GM19023 (cell line): ENCODE measurements around the gene NUBP1.
"Not testable (repeated sequence)": the region's sequence is repeated elsewhere in the genome, so short reads cannot be mapped to it uniquely, and the experiment has no call there.

Experiments
- ATAC-seq: cut with Tn5 transposase; IDR thresholded peaks from one replicate; pipeline ENCODE4 v1.9.1; 2021; ENCODE audit warnings: mild to moderate bottlenecking, moderate library complexity; ENCODE audit not compliant: unreplicated experiment

The NUBP1 gene

GRCh38 chr16:10743610-10744369, at the start of gene NUBP1:
NUBP1 (plus strand) TSS chr16:10743842; CDS start chr16:10743864, 22 bp downstream.
- peak; percentile 90 for ATAC-seq

- ATAC-seq = no peak
Observed at GRCh38 chr16:10693889-10694288, 49.8 kb upstream of the NUBP1 start.

GRCh38 chr16:10694306-10694705, 49.3 kb upstream of the NUBP1 start:
- no peak for ATAC-seq

GRCh38 chr16:10694830-10695229, 48.8 kb upstream of the NUBP1 start, which contains the start of gene TEKT5:
TEKT5 (minus strand) TSS chr16:10694930; CDS start chr16:10694873, 57 bp downstream.
- no peak for ATAC-seq

- no peak for ATAC-seq
Observed at GRCh38 chr16:10699756-10700155, 43.9 kb upstream of the NUBP1 start.

GRCh38 chr16:10708969-10709368, 34.7 kb upstream of the NUBP1 start:
- ATAC-seq = no peak

- no peak for ATAC-seq
Observed at GRCh38 chr16:10728003-10728887, 15.4 kb upstream of the NUBP1 start.

GRCh38 chr16:10729104-10730048, 14.3 kb upstream of the NUBP1 start:
- ATAC-seq = no peak

- no peak for ATAC-seq
Observed at GRCh38 chr16:10731790-10732189, 11.9 kb upstream of the NUBP1 start.

GRCh38 chr16:10737068-10737625, 6.5 kb upstream of the NUBP1 start:
- ATAC-seq = no peak

GRCh38 chr16:10738231-10739077, 5.2 kb upstream of the NUBP1 start:
- peak; percentile 67 for ATAC-seq

GRCh38 chr16:10740000-10740844, 3.4 kb upstream of the NUBP1 start:
- ATAC-seq = no peak

- no peak for ATAC-seq
Observed at GRCh38 chr16:10740845-10741208, 2.8 kb upstream of the NUBP1 start.

- not testable (repeated sequence) for ATAC-seq
Observed at GRCh38 chr16:10741249-10741648, 2.4 kb upstream of the NUBP1 start.

GRCh38 chr16:10741844-10742243, 1.8 kb upstream of the NUBP1 start:
- ATAC-seq = no peak

GRCh38 chr16:10743227-10743609, 424 bp upstream of the NUBP1 start:
- ATAC-seq = no peak

- ATAC-seq = no peak
Observed at GRCh38 chr16:10744370-10745030, 858 bp downstream of the NUBP1 start.

GRCh38 chr16:10745841-10746240, 2.2 kb downstream of the NUBP1 start:
- no peak for ATAC-seq
